Measurements from ENCODE around the gene TMED9. TPM values are rescaled to one million over a fixed set of nuclear protein-coding genes. Genes with fewer than 3 reads are reported as not detected.
"Not testable (repeated sequence)": the region's sequence is repeated elsewhere in the genome, so short reads cannot be mapped to it uniquely, and the experiment has no call there.

TMED9 gene
- total and polyA plus RNA-seq, 10 of the 15 experiments (the other 5 are each of a cell fraction or from before 2014, with no cell fraction given): 35.7 to 144 (median 105) TPM

DNA sequence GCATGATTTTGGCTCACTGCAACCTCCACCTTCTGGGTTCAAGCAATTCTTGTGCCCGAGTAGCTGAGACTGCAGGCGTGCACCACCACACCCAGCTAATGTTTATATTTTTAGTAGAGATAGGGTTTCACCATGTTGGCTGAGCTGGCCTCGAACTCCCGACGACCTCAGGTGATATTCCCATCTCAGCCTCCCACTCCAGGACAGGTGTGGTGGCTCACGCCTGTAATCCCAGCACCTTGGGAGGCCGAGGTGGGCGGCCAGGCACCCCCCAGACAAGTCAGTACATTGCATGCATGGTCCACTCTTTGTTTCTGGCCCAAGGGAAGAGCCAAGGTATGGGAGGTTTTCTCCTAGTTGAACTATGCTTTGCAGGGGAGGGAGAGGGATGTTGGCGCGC, 32.2 kb downstream of the TMED9 start:
- CTCF ChIA-PET; H3K27ac ChIP-seq (ENCODE audit: control insufficient read depth, insufficient read depth); H2AFZ ChIP-seq (ENCODE audit: control insufficient read depth, low read depth, low read length); H3K36me3 ChIP-seq (ENCODE audit: control insufficient read depth in 2 of 2, insufficient read depth in 2 of 2, low read length in 1 of 2); SMC1A ChIA-PET (ENCODE audit: uncharacterized antibody, unreplicated experiment); H4K20me1 ChIP-seq (ENCODE audit: control insufficient read depth, insufficient read depth); ATAC-seq; DNase-seq (ENCODE audit: low read depth, low spot score); FAIRE-seq; H3K27me3 ChIP-seq (replicated peaks in 1 of 2; ENCODE audit: control insufficient read depth in 2 of 2, insufficient read depth in 2 of 2, low read length in 1 of 2); POLR2A ChIA-PET; intact Hi-C loops (cut with micrococcal nuclease; ENCODE audit: unreplicated experiment); BruUV-seq (replicated peaks); H3K79me2 ChIP-seq (ENCODE audit: control insufficient read depth, insufficient read depth, low read length); H3K9me3 ChIP-seq (replicated peaks; ENCODE audit: control insufficient read depth, insufficient read depth, low read length); H3K9ac ChIP-seq (ENCODE audit: control insufficient read depth, insufficient read depth, low read length); H3K4me3 ChIP-seq; RAD21 ChIA-PET (ENCODE audit: unreplicated experiment); H3K4me2 ChIP-seq (ENCODE audit: control insufficient read depth, insufficient read depth); H3K4me1 ChIP-seq (ENCODE audit: control insufficient read depth, insufficient read depth, low read length): not testable (repeated sequence)
- 97% methylated on average over 10 of the region's 10 CpGs for WGBS (ENCODE audit: insufficient coverage, insufficient replicate concordance, low lambda C conversion rate, missing lambda C conversion rate)
- in situ Hi-C loops (cut with MboI): loop anchor here (25.0 kb wide), 1 partner anchor 1587 kb away; no protein-coding TSS in a partner anchor

DNA sequence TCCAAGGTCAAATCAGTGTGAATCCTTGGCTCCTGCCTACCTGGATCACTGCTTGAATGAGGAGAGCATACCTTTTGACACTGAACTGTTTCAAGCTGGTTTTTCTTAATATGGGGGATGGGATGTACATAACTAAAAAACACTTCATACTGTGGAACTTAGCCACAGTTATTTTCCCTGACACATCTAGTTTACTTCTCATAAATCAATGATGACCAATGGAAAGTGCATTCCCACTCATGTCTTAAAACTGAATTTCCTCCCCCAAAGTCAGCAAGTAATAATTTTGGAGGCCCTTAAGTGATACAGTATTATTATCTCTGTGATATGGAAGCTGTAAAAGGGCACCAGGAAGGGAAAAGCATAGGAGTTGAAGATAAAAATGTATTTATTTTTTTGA, 38.2 kb downstream of the TMED9 start:
- in situ Hi-C loops (cut with MboI); H3K9me3 ChIP-seq (replicated peaks; ENCODE audit: control insufficient read depth, insufficient read depth, low read length); H3K79me2 ChIP-seq (ENCODE audit: control insufficient read depth, insufficient read depth, low read length); H3K4me1 ChIP-seq (ENCODE audit: control insufficient read depth, insufficient read depth, low read length); ATAC-seq; H2AFZ ChIP-seq (ENCODE audit: control insufficient read depth, low read depth, low read length); BruUV-seq (replicated peaks); CTCF ChIA-PET; intact Hi-C loops (cut with micrococcal nuclease; ENCODE audit: unreplicated experiment); DNase-seq (ENCODE audit: low read depth, low spot score); H3K36me3 ChIP-seq (ENCODE audit: control insufficient read depth in 2 of 2, insufficient read depth in 2 of 2, low read length in 1 of 2); H3K4me3 ChIP-seq; H4K20me1 ChIP-seq (ENCODE audit: control insufficient read depth, insufficient read depth); FAIRE-seq; H3K27me3 ChIP-seq (replicated peaks in 1 of 2; ENCODE audit: control insufficient read depth in 2 of 2, insufficient read depth in 2 of 2, low read length in 1 of 2); H3K9ac ChIP-seq (ENCODE audit: control insufficient read depth, insufficient read depth, low read length); SMC1A ChIA-PET (ENCODE audit: uncharacterized antibody, unreplicated experiment); POLR2A ChIA-PET; RAD21 ChIA-PET (ENCODE audit: unreplicated experiment); H3K4me2 ChIP-seq (ENCODE audit: control insufficient read depth, insufficient read depth); H3K27ac ChIP-seq (ENCODE audit: control insufficient read depth, insufficient read depth): not testable (repeated sequence)

DNA sequence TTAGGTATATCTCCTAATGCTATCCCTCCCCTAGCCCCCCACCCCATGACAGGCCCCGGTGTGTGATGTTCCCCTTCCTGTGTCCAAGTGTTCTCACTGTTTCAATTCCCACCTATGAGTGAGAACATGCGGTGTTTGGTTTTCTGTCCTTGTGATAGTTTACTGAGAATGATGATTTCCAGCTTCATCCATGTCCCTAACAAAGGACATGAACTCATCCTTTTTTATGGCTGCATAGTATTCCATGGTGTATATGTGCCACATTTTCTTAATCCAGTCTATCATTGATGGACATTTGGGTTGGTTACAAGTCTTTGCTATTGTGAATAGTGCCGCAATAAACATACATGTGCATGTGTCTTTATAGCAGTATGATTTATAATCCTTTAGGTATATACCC, 42.9 kb downstream of the TMED9 start:
- BruUV-seq (replicated peaks); H3K36me3 ChIP-seq (ENCODE audit: control insufficient read depth in 2 of 2, insufficient read depth in 2 of 2, low read length in 1 of 2); H3K4me3 ChIP-seq; H2AFZ ChIP-seq (ENCODE audit: control insufficient read depth, low read depth, low read length); H4K20me1 ChIP-seq (ENCODE audit: control insufficient read depth, insufficient read depth); H3K27ac ChIP-seq (ENCODE audit: control insufficient read depth, insufficient read depth); DNase-seq (ENCODE audit: low read depth, low spot score); H3K4me1 ChIP-seq (ENCODE audit: control insufficient read depth, insufficient read depth, low read length); H3K79me2 ChIP-seq (ENCODE audit: control insufficient read depth, insufficient read depth, low read length); H3K4me2 ChIP-seq (ENCODE audit: control insufficient read depth, insufficient read depth); CTCF ChIA-PET; ATAC-seq; FAIRE-seq; in situ Hi-C loops (cut with MboI); intact Hi-C loops (cut with micrococcal nuclease; ENCODE audit: unreplicated experiment); H3K9me3 ChIP-seq (replicated peaks; ENCODE audit: control insufficient read depth, insufficient read depth, low read length); POLR2A ChIA-PET; H3K9ac ChIP-seq (ENCODE audit: control insufficient read depth, insufficient read depth, low read length); H3K27me3 ChIP-seq (replicated peaks in 1 of 2; ENCODE audit: control insufficient read depth in 2 of 2, insufficient read depth in 2 of 2, low read length in 1 of 2); SMC1A ChIA-PET (ENCODE audit: uncharacterized antibody, unreplicated experiment); RAD21 ChIA-PET (ENCODE audit: unreplicated experiment): not testable (repeated sequence)
- WGBS (ENCODE audit: insufficient coverage, insufficient replicate concordance, low lambda C conversion rate, missing lambda C conversion rate): 91% methylated on average over 3 of the region's 3 CpGs

- H2AFZ ChIP-seq (ENCODE audit: control insufficient read depth, low read depth, low read length); CTCF ChIA-PET; POLR2A ChIA-PET; H4K20me1 ChIP-seq (ENCODE audit: control insufficient read depth, insufficient read depth); ATAC-seq; H3K27ac ChIP-seq (ENCODE audit: control insufficient read depth, insufficient read depth); RAD21 ChIA-PET (ENCODE audit: unreplicated experiment); H3K27me3 ChIP-seq (replicated peaks in 1 of 2; ENCODE audit: control insufficient read depth in 2 of 2, insufficient read depth in 2 of 2, low read length in 1 of 2); H3K36me3 ChIP-seq (ENCODE audit: control insufficient read depth in 2 of 2, insufficient read depth in 2 of 2, low read length in 1 of 2); FAIRE-seq; H3K4me1 ChIP-seq (ENCODE audit: control insufficient read depth, insufficient read depth, low read length); H3K9me3 ChIP-seq (replicated peaks; ENCODE audit: control insufficient read depth, insufficient read depth, low read length); H3K9ac ChIP-seq (ENCODE audit: control insufficient read depth, insufficient read depth, low read length); SMC1A ChIA-PET (ENCODE audit: uncharacterized antibody, unreplicated experiment); H3K4me2 ChIP-seq (ENCODE audit: control insufficient read depth, insufficient read depth); in situ Hi-C loops (cut with MboI); DNase-seq (ENCODE audit: low read depth, low spot score); intact Hi-C loops (cut with micrococcal nuclease; ENCODE audit: unreplicated experiment); BruUV-seq (replicated peaks); H3K4me3 ChIP-seq; H3K79me2 ChIP-seq (ENCODE audit: control insufficient read depth, insufficient read depth, low read length): not testable (repeated sequence)
- WGBS (ENCODE audit: insufficient coverage, insufficient replicate concordance, low lambda C conversion rate, missing lambda C conversion rate): no CpG with 5 or more reads among the region's 1 CpG
These were observed 53.5 kb downstream of the TMED9 start for GRCh38 chr5:177645462-177645861.
